Transverse colon (tissue), 3 donors: ENCODE data around the gene NOTCH2.

Source experiments
- EP300 ChIP-seq: sonication (generic); formaldehyde crosslinking; IDR thresholded peaks from one replicate; pipeline ENCODE4 v1.6.1; 2017; ENCODE audit warnings: antibody characterized with exemption, low read depth
- POLR2A ChIP-seq: fragments of 450-650 bp; IDR thresholded peaks from one replicate; pipeline ENCODE4 v1.6.1; 2016; ENCODE audit warnings: antibody characterized with exemption, mild to moderate bottlenecking, moderate library complexity
- TF ChIP-seq, protein P1 (sequence below), 5 experiments: fragments of 200-600 bp in 3 of 5; fragments of 450-650 bp in 2 of 5; sonication (generic) in 3 of 5; IDR thresholded peaks; 1 replicate in 2 of 5; 2 replicates in 3 of 5; pipeline ENCODE4 v1.5.1; 2016 to 2017; ENCODE audit warnings: antibody characterized with exemption in 5 of 5, inconsistent platforms in 3 of 5, mild to moderate bottlenecking in 2 of 5, moderate library complexity in 1 of 5

DNA sequence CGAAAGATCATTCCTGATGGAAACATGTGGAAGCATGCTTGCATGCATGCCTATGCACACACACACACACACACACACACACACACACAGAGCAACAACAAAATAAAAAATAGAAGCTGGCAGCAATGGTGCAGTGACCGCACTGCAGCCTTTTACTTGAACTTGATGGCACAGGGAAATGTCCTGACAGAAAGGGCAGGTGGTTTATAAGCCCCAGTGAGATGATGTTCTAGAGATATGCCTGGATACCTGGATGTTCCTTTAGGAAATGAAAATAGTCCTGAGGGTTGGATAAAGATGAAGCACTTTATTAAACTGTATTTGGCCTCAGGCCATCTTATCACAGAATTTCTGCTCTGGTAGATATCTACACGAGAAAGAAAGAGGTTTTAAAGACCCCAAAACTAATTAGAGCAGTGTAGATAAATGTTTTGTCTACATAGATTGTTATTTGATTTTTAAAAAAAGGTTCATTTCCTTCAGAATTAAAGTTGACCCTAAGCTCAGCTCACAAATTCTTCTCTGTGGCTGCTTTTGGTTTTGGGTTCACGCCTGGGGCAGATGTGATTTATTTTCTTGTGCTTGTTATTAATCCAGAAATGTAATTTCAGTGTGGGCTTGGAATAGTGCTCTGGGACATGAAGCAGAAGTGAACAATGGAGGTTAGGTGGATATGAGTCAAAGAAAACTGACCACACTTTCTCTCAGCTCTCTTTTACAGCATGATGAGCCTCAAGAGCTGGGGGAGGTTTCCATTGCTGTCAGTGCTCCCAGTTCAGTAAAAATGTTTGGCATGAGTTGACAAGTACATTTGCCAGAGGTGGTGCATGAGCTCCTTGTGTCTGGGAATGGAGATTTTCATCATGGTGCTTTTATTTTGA, 196.1 kb downstream of the NOTCH2 start:
- TF ChIP-seq, protein P1, sequence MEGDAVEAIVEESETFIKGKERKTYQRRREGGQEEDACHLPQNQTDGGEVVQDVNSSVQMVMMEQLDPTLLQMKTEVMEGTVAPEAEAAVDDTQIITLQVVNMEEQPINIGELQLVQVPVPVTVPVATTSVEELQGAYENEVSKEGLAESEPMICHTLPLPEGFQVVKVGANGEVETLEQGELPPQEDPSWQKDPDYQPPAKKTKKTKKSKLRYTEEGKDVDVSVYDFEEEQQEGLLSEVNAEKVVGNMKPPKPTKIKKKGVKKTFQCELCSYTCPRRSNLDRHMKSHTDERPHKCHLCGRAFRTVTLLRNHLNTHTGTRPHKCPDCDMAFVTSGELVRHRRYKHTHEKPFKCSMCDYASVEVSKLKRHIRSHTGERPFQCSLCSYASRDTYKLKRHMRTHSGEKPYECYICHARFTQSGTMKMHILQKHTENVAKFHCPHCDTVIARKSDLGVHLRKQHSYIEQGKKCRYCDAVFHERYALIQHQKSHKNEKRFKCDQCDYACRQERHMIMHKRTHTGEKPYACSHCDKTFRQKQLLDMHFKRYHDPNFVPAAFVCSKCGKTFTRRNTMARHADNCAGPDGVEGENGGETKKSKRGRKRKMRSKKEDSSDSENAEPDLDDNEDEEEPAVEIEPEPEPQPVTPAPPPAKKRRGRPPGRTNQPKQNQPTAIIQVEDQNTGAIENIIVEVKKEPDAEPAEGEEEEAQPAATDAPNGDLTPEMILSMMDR (IDR thresholded peaks at IDR 0.05) = no peak
- TF ChIP-seq POLR2A (no peak), EP300 (no peak)
